GM21737 (cell line): ENCODE results near the gene MYO1C.
"Not testable (repeated sequence)": the region's sequence is repeated elsewhere in the genome, so short reads cannot be mapped to it uniquely, and the experiment has no call there.

Experiments used
- ATAC-seq: cut with Tn5 transposase; IDR thresholded peaks from one replicate; pipeline ENCODE4 v1.9.1; 2021; ENCODE audit warnings: mild to moderate bottlenecking, moderate library complexity; ENCODE audit not compliant: unreplicated experiment

MYO1C gene

DNA sequence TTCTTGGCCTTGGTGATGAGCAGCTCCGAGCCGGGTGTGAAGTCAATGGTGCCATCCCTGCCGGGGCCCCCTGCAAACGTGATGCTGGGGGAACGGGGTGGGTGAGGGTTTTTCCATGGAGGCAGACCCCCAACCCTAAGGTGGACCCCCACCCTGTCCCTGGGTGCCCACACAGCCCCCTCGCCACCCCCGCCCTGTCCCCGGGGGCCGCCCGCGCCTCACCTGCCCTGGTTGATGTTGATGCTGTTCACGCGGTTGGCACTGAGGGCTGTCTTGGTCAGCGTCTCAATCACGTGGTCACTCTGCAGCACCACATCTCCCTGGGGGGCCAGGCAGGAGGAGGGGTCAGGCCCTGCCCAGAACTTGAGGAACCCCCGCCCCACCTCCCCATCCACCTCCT, 25.2 kb downstream of the MYO1C start:
- ATAC-seq: no peak

DNA sequence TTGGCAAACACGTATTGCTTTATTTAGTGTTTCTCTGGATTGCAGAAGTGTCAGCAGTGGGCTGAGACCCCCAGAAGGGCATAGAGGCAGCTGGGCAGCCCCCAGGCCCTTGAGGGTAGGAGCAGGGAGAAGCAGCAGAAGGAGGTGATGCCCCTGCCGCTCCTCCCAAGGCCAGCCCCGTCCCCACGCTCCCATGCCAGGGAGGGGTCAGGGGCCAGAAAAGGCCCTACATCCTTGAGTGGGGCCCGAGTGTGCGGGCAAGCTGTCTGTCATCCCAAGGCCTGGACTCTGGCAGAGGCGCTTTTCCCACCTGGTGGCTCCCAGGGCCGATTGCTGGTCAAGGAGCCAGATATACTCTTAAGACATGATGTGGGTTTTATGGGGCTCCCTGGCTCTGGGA, 28.3 kb downstream of the MYO1C start:
- ATAC-seq: no peak

DNA sequence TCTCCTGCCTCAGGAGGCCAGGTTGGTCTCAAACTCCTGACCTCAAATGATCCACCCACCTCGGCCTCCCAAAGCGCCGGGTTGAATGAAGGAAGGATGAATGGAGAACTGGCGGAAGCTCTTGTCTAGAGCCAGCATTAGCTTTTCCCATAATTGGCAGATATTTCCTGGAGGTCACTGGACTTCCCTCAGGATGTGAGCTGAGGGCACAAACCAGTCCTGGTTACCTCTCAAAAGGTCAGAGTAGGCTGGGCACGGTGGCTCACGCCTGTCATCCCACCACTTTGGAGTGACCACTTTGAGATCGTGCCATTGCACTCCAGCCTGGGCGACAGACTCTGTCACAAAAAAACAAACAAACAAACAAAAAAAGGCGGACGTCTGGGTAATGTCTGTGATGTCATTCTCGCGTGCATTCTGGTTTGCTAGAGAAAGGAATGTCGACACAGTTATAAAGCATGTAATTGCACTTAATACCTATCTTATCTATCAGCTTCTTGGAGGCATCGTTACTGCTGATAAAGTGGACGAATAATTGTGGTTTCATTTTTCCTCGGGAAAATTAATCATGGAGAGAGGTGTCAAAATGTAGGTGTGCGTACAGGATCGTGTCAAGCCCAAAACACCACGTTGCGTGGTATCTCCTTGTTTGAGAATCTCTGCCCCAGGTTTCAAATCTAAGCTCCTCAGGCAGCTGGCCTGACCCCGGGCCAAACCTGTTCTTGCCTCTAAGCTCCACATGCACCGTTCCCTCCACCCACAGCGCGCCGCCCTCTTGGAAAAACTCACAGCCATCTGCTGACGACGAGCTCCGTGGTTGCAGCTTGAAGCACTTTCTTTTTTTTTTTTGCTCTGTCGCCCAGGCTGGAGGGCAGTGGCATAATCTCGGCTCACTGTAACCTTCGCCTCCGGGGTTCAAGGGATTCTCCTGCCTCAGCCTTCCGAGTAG, 30.0 kb downstream of the MYO1C start:
- ATAC-seq: no peak

DNA sequence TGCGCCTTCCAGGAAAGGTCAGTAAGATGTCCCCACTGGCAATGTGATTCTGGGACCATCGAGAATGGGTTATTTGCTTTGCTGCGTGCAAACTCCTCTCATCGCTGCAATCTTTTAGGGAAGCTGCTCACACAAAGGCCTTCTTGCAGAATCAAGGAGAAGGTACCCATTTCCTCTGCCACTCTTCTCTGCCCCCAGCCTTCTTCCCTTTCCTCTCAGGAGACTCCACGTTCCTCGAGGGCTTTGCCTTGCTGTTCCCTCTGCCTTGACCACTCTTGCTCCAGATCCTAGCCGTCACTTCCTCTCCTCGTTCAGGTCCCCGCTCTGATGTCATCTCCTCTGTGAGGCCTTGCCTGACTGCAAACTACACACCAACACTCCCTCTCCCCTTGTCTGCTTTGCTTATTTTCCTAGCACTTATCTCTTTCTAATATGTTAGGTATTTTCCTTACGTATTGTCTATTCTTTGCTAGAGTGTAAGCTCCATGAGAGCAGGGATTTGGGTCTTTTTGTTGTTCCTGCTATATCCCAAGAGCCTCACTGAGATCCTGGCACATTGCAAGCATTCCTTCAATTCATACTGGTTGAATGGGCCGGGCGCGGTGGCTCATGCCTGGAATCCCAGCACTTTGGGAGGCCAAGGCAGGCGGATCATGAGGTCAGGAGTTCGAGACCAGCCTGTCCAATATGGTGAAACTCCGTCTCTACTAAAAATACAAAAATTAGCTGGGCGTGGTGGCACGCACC, 31.1 kb downstream of the MYO1C start:
- no peak for ATAC-seq

DNA sequence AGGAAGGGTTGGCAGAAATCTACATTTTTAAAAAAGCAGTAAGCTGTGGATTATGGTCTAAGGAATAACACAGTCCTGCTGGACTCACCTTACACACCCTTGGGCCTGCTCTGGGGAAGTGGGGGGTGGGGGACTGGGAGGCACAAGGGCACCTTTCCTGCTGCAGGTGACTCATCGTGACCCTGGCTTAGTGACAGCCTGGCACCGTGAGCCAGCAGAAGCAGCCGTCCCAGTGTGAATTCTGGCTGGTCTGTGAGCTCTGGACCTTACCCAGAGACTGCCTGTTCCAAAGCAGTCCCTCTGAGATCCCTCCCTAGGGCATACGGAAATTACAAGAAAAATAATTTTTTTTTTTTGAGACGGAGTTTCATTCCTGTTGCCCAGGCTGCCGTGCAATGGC, 32.3 kb downstream of the MYO1C start:
- ATAC-seq: no peak

DNA sequence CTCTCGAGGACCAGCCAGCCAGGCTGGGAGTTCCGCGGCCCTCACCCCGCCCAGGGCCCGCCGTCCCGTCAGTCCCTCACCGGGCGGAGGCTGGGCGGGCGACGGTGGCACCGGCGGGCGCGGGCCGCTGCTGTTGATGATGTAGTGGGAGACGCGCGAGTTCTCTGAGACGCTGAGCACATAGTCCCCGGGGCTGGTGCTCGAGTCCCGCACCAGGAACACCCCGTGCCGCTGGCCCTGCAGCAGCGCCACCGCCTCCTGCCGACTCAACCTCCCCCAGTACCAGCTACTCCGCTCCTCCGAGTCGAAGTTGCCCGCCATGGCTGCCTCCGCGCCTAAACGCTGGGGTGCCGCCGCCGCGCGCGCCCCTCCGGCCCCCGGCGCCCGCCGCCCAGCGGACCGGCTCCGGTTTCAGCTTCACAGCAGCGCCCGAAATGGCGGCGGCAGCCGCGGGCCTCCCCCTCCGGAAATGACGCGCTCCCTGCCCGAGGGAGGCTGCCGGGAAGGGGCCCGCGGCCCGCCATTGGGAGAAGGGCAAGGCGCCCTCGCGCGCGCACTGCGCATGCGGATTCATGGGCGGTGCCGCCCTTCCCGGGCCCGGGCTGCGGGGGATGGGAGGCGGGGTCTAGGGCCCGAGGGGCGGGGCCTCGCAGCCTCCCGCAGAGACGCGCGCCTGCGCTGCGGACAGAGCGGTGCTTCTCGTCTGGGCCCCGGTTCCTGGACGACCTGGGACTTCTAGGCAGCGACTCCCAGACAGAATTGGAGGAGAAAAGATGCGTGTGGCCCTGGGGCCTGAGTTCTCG, 36.5 kb downstream of the MYO1C start, which contains the start of gene CRK:
Gene CRK (minus strand): TSS at position 436 of the 803 bp plus-strand sequence. CDS start 115 bp downstream, at position 321.
- peak; percentile 81 for ATAC-seq

DNA sequence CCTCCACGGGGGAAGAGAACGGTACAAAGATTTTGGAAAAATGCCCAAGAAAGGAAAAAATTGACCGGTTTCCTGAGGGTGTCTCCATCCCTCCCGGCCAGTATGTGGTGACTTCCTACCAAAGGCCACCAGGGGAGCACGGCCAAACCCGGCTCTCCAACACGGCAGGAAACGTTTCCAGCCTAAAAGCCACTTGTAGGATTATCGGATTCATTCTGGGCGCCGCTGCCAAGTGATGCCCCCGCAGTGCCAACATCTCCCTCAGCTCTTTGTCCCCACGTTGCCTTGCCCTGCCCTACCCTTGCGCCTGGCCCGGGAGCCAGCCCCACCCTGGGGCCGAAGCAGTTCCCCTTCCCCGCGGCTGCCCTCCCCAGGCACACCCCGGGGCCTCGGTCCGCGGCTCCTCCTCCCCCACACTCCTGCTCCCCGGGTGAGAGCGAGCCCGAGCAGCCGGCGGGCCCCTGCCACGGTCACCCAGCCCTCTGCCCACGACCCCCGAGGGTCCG, 37.1 kb downstream of the MYO1C start:
- peak; percentile 34 for ATAC-seq

DNA sequence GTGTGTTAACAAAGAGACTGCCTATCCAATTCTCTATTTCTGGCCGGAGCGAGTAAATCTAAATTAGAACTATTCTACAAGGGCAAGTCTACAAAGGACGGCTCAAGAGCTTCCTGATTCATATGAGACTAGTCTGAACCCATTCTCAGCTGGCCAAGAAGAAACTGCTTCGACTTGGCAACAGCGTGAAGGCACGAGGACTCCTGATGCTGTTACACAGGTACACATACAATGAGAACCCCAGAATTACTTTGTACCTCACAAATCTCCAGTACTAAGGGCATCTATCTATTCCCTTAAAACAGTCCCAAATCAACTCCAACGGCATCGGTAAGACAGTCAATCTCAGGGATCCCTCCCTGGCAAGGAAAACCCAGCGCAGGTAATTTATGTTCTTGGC, 37.9 kb downstream of the MYO1C start:
- ATAC-seq: no peak

DNA sequence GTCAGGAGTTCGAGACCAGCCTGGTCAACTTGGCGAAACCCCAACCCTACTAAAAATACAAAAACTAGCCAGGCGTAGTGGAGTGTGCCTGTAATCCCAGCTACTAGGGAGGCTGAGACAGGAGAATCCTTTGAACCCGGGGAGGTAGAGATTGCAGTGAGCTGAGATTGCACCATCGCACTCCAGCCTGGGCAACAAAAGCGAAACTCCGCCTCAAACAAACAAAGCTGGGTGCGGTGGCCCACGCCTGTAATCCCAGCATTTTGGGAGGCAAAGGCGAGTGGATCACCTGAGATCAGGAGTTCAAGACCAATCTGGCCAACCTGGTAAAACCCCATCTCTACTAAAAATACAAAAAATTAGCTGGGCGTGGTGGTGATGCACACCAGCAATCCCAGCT, 38.8 kb downstream of the MYO1C start:
- ATAC-seq: not testable (repeated sequence)

DNA sequence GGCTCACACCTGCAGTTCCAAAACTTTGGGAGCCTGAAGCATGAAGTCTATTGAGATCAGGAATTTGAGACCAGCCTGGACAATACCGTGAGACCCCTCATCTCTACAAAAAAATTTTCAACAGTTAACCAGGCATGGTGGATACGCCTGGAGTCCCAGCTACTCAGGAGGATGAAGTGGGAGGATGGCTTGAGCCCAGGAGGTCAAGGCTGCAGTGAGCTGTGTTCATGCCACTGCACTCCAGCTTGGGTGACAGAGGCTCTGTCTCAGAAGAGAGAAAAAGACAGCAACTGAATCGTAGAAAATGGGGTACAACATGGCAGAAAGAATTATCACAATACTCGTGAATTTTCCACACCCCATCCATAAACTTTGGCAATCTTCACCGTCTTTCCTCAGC, 39.6 kb downstream of the MYO1C start:
- no peak for ATAC-seq

DNA sequence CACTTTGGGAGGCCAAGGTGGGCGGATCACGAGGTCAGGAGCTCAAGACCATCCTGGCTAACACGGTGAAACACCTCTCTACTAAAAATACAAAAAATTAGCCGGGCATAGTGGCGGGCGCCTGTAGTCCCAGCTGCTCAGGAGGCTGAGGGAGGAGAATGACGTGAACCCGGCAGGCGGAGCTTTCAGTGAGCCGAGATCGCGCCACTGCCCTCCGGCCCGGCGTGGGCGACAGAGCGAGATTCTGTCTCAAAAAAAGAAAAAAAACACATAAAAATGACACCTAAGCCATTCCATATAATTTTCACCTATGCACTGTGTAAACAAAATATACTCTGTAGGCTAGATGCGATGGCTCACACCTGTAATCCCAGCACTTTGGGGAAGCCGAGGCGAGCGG, 42.2 kb downstream of the MYO1C start:
- not testable (repeated sequence) for ATAC-seq

DNA sequence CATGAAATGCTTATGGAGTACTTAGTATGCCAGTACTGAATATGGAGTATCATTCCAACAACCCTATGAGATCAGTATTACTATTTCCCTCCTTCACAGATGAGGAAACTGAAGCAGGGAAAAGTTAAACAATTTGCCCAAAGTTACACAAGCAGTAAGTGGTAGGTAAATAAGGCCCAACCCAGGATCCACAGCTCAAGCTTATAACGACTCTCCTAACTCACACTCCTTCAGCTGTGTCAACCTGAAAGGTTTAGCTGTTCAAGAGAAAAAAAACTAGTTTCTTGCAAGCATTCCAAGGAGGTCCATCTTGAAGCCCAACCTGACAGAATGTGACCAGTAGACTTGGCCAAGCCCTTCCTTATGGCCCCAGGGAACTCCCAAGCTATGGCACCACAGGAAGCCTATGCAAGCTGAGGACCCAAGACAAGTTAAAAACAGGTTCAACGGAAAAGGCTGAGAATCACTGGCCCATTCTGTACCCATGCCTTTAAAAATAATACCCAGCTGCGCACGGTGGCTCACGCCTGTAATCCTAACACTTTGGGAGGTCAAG, 43.0 kb downstream of the MYO1C start:
- ATAC-seq: no peak

DNA sequence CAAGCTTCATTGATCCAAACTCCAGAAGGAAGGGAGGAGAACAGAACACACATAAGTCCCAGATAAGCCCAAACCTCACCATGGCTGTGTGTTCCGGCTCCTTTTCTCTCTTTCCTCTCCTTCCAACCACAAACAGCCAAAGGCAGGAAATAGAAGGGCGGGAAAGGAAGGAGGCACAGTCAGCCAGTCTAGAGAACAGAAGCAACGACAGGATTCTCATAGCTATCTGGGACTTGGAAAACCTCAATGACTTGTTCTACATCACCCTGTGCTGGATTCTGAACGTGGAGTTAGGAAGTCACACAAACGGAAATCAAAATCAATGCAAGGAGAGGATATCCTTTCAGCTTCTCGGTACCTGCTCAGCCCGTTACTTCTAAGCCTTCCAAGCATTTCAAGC, 45.4 kb downstream of the MYO1C start:
- no peak for ATAC-seq

DNA sequence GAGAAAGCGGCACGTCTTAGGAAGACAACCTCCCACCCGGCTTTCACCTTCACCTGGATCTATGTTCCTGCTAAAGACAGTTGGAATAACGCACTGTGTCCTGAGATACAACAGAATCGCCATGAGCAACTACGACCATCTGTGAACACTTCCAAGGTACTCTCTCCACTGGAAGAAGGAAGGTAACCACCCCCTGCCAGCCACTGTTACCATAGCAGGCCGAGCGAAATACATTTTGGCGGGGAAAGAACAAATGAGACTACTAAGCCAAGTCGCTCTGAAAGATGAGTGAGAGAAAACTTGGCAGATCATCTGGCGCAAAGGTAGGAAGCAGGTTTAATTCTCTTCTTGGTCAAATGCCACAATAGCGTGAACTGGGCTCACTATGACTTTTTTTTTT, 46.3 kb downstream of the MYO1C start:
- ATAC-seq: no peak

DNA sequence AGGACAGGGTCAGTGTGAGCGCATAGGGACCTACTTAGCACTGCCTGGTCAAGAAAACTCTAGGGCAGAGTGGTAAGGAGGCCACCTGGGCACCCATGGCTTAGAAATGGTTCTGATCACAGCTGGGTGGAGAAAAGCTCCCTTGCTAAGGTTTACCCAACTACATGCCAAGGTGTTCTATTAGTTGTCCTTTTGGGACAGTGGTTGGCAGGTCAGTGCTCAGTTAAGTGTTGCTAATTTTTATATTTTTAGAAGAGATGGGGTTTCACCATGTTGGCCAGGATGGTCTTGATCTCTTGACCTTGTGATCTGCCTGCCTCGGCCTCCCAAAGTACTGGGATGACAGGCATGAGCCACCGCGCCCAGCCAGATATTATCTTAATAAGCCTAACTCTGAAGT, 46.8 kb downstream of the MYO1C start:
- not testable (repeated sequence) for ATAC-seq

DNA sequence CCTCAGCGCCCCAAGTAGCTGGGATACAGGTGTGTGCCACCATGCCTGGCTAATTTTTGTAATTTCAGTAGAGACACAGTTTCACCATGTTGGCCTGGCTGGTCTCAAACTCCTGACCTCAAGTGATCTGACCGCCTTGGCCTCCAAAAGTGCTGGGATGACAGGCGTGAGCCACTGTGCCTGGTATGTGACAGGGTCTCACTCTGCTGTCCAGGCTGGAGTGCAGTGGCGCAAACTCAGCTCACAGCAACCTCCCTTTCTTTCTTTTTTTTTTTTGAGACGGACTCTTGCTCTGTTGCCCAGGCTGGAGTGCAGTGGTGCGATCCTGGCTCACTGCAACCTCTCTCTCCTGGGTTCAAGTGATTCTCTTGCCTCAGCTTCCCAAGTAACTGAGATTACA, 49.8 kb downstream of the MYO1C start:
- not testable (repeated sequence) for ATAC-seq

DNA sequence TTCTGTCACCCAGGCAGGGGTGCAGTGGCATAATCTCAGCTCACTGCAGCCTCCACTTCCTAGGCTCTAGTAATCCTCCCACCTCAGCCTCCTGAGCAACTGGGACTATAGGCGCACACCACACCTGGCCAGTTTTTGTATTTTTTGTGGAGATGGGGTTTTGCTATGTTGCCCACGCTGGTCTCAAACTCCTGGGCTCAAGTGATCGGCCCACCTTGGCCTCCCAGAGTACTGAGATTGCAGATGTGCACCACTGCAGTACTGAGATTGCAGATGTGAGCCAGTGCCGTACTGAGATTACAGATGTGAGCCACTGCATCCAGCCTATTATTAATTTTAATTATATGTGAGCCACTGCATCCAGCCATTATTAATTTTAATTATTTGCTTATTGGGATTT, 50.3 kb downstream of the MYO1C start:
- no peak for ATAC-seq

DNA sequence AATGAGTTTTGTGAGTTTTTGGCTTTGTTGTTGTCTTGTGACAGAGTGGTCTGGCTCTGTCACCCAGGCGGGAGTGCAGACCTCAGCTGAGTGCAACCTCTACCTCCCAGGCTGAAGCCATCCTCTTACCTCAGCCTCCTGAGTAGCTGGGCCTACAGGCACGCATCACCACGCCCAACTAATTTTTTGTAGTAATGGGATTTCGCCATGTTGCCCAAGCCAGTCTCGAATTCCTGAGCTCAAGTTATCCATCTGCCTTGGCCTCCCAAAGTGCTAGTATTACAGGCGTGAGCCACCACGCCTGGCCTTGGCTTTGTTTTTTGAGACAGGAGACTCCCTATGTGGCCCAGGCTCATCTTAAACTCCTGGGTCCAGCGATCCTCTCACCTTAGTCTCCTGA, 51.6 kb downstream of the MYO1C start:
- ATAC-seq: no peak

DNA sequence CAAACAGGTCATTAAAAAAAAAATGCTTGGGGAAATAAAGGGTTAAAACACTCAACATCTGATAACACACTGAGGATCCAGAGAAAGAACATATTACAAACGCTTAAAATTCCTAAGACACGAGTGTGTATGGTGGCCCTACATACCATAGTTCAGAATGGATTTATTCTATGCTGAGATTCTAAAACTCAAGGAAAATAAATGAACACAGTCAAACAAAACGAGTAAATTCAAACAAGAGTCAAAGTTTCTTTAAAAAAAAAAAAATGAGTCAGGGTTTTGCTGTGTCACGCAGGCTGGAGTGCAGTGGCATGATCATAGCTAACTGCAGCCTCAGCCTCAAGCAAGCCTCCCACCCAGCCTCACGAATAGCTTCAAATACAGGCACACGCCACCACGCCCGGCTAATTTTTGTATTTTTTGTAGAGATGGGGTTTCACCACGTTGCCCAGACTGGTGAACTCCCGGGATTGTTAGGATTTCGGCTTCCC, 53.8 kb downstream of the MYO1C start:
- no peak for ATAC-seq

DNA sequence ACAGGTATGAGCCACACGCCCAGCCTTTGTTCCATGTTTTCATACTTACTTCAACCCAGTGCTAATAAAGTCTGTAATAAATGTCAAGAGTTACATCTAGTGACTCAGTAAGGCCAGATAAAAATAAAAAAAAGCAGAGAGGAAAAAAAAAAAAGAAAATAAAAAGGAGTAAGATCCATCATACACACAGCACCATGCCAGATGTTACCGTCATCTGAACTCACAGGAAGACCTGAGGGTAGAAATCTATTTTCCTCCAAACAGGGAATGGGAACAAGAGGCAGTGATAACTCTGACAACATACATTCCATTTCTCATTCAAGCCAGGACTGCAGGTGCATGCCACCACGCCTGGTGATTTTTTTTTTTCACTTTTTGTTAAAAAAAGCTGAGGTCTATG, 57.2 kb downstream of the MYO1C start:
- no peak for ATAC-seq
